ENCODE results near the gene TK2. TPM values are rescaled to one million over a fixed set of nuclear protein-coding genes. Genes with fewer than 3 reads are reported as not detected.
A peak's percentile ranks its signal among the peaks of the same experiment; 100 is the strongest.
"Not testable (repeated sequence)": the region's sequence is repeated elsewhere in the genome, so short reads cannot be mapped to it uniquely, and the experiment has no call there.

Gene TK2
- total RNA-seq = 16.1 and 17.5 TPM in 2 replicates
- long read RNA-seq, full-length matches to known transcripts = 15 of 23 reads
- long read RNA-seq, partial matches to known transcripts = 4 of 23 reads
- long read RNA-seq, other reads (novel, unspliced or antisense) = 4 of 23 reads

GRCh38 chr16:66549284-66550131 lies at the start of gene TK2:
TSS of gene TK2 (minus strand) at chr16:66550122. CDS start at chr16:66550061, 61 bp downstream.
- no peaks in the 10 kb centered on the region for H3K9me3 Mint-ChIP-seq (ENCODE audit: low read depth)
- TF ChIP-seq CTCF (IDR thresholded peaks at IDR 0.05; ENCODE audit: unreplicated experiment) = peak; percentile 29
- H3K27ac Mint-ChIP-seq = peak within 1 kb of the TSS; percentile 94
- H3K27me3 Mint-ChIP-seq = no peaks in the 10 kb centered on the region
- H3K4me1 Mint-ChIP-seq (ENCODE audit: low read depth) = peaks cover 23% of the 10 kb centered on the region
- peak; percentile 46 for DNase-seq (ENCODE audit: low spot score, unreplicated experiment)
- peak within 1 kb of the TSS; percentile 74 for H3K4me3 Mint-ChIP-seq (ENCODE audit: low read depth)
- peaks cover 10% of the 10 kb centered on the region for H3K36me3 Mint-ChIP-seq (ENCODE audit: insufficient read depth)

- Mint-ChIP-seq H3K9me3 (ENCODE audit: low read depth) (no peaks in the 10 kb centered on the region), H3K36me3 (ENCODE audit: insufficient read depth) (no peaks in the 10 kb centered on the region), H3K27me3 (no peaks in the 10 kb centered on the region), H3K4me3 (ENCODE audit: low read depth) (no peak overlapping the region), H3K4me1 (ENCODE audit: low read depth) (peaks cover 2% of the 10 kb centered on the region), H3K27ac (no peak overlapping the region)
- no peak for DNase-seq (ENCODE audit: low spot score, unreplicated experiment)
- TF ChIP-seq CTCF (IDR thresholded peaks at IDR 0.05; ENCODE audit: unreplicated experiment) = no peak
These were observed 48.2 kb upstream of the TK2 start for GRCh38 chr16:66598111-66598510.

GRCh38 chr16:66596986-66597848 lies 47.3 kb upstream of the TK2 start:
- no peak for DNase-seq (ENCODE audit: low spot score, unreplicated experiment)
- Mint-ChIP-seq H3K27ac (no peak overlapping the region), H3K9me3 (ENCODE audit: low read depth) (no peaks in the 10 kb centered on the region), H3K4me3 (ENCODE audit: low read depth) (no peak overlapping the region), H3K27me3 (no peaks in the 10 kb centered on the region), H3K4me1 (ENCODE audit: low read depth) (peaks cover 1% of the 10 kb centered on the region), H3K36me3 (ENCODE audit: insufficient read depth) (no peaks in the 10 kb centered on the region)
- no peak for TF ChIP-seq CTCF (IDR thresholded peaks at IDR 0.05; ENCODE audit: unreplicated experiment)

GRCh38 chr16:66596559-66596958 lies 46.6 kb upstream of the TK2 start:
- not testable (repeated sequence) for H3K4me3 Mint-ChIP-seq (ENCODE audit: low read depth); H3K27ac Mint-ChIP-seq; H3K27me3 Mint-ChIP-seq; H3K36me3 Mint-ChIP-seq (ENCODE audit: insufficient read depth); DNase-seq (ENCODE audit: low spot score, unreplicated experiment); H3K4me1 Mint-ChIP-seq (ENCODE audit: low read depth); H3K9me3 Mint-ChIP-seq (ENCODE audit: low read depth)

GRCh38 chr16:66594739-66595138 lies 44.8 kb upstream of the TK2 start:
- DNase-seq (ENCODE audit: low spot score, unreplicated experiment) = no peak
- H3K27me3 Mint-ChIP-seq = no peaks in the 10 kb centered on the region
- H3K4me1 Mint-ChIP-seq (ENCODE audit: low read depth) = no peaks in the 10 kb centered on the region
- no peaks in the 10 kb centered on the region for H3K9me3 Mint-ChIP-seq (ENCODE audit: low read depth)
- no peak overlapping the region for H3K27ac Mint-ChIP-seq
- H3K36me3 Mint-ChIP-seq (ENCODE audit: insufficient read depth) = no peaks in the 10 kb centered on the region
- no peak for TF ChIP-seq CTCF (IDR thresholded peaks at IDR 0.05; ENCODE audit: unreplicated experiment)
- no peak overlapping the region for H3K4me3 Mint-ChIP-seq (ENCODE audit: low read depth)
